ENCODE measurements around the gene GLRX5.

- TF ChIP-seq CTCF (IDR thresholded peaks at IDR 0.05; ENCODE audit: low read length), result no peak
- no peak for TF ChIP-seq EZH2 (optimal IDR thresholded peaks at IDR 0.05; ENCODE audit: low read depth, low read length)
Observed at GRCh38 chr14:95534299-95535225, at the start of gene GLRX5.

All from MM.1S (cell line).